ENCODE results near the gene MRPL46. TPM values are rescaled to one million over a fixed set of nuclear protein-coding genes. Genes with fewer than 3 reads are reported as not detected.

Gene MRPL46
- total and polyA plus RNA-seq, 2 of the 8 experiments (the other 6 are each of a cell fraction or from before 2014, with no cell fraction given) = 17.2 to 24.5 TPM

GRCh38 chr15:88505721-88506120, 38.5 kb upstream of the MRPL46 start:
- Histone ChIP-seq H3K56ac (replicated peaks; ENCODE audit: insufficient read length, low read depth, low read length) (no peak overlapping the region), H3K4me1 (replicated peaks in 1 of 4; ENCODE audit: control insufficient read depth in 3 of 4, insufficient read depth in 4 of 4, low read length in 3 of 4) (peaks cover 2 to 11% (median 9%) of the 10 kb centered on the region in 4 experiments; a peak in 4 of 7 replicates), H4K20me1 (replicated peaks in 1 of 2; ENCODE audit: control insufficient read depth in 1 of 2, insufficient read depth in 2 of 2, low read length in 2 of 2) (peaks cover 0 to 2% of the 10 kb centered on the region in 2 experiments), H4K8ac (ENCODE audit: extremely low read depth, insufficient read depth, low read length) (no peak overlapping the region), H2BK120ac (replicated peaks; ENCODE audit: low read depth, low read length) (no peak overlapping the region), H3K4ac (replicated peaks; ENCODE audit: insufficient read length, low read depth, low read length) (no peak overlapping the region), H3K4me3 (ENCODE audit: extremely low read depth in 1 of 4, insufficient read depth in 2 of 4, low read depth in 3 of 4, low read length in 4 of 4) (no peak overlapping the region), H3K79me1 (ENCODE audit: low read depth, low read length) (no peaks in the 10 kb centered on the region), H3K79me2 (ENCODE audit: control insufficient read depth in 1 of 2, insufficient read depth in 2 of 2, low read length in 2 of 2) (no peaks in the 10 kb centered on the region), H3K9me3 (ENCODE audit: insufficient read depth in 2 of 2, low read depth in 1 of 2, low read length in 1 of 2) (no peaks in the 10 kb centered on the region), H3K4me2 (ENCODE audit: insufficient read depth in 1 of 2, low read depth in 2 of 2, low read length in 2 of 2) (no peak overlapping the region), H2BK20ac (ENCODE audit: low read length) (no peak overlapping the region), H3K27ac (ENCODE audit: low read depth, low read length) (no peak overlapping the region), H4K91ac (replicated peaks; ENCODE audit: insufficient read length, low read length) (no peak overlapping the region), H2BK12ac (ENCODE audit: low read depth, low read length) (no peak overlapping the region), H3K27me3 (replicated peaks in 1 of 4; ENCODE audit: control insufficient read depth in 3 of 4, extremely low read depth in 1 of 4, insufficient read depth in 3 of 4, low read length in 3 of 4) (peaks cover 0 to 2% (median 0%) of the 10 kb centered on the region in 4 experiments; a peak in 2 of 7 replicates), H3K36me3 (ENCODE audit: control insufficient read depth in 2 of 4, insufficient read depth in 4 of 4, low read length in 3 of 4) (peaks cover 0 to 7% (median under 1%) of the 10 kb centered on the region in 4 experiments; a peak in 2 of 8 replicates), H4K5ac (ENCODE audit: insufficient read length, low read depth, low read length) (no peak overlapping the region), H3K18ac (ENCODE audit: extremely low read depth, low read length) (no peak overlapping the region), H2BK15ac (ENCODE audit: low read length) (no peak overlapping the region), H2AK5ac (ENCODE audit: low read depth, low read length) (no peak overlapping the region), H2BK5ac (ENCODE audit: low read depth, low read length) (no peak overlapping the region), H3K23ac (ENCODE audit: insufficient read length) (no peak overlapping the region), H3K23me2 (ENCODE audit: low read depth, low read length) (no peaks in the 10 kb centered on the region), H3K9ac (replicated peaks in 1 of 4; ENCODE audit: extremely low read depth in 1 of 4, low read depth in 3 of 4, low read length in 3 of 4) (no peak overlapping the region), H3K14ac (ENCODE audit: insufficient read length) (no peak overlapping the region), H2AFZ (ENCODE audit: low read length) (no peak overlapping the region)
- FAIRE-seq (no peak), DNase-seq (ENCODE audit: low read depth in 1 of 2, low spot score in 2 of 2) (no peak)
- CTCF ChIA-PET (ENCODE audit: partially characterized antibody) = no interaction called here
- POLR2A ChIA-PET (ENCODE audit: partially characterized antibody) = interaction anchor here (0.5 kb wide), 1 partner anchor 119 kb away, joined by 4 read pairs; no protein-coding TSS in a partner anchor
- 94% methylated on average over 2 of the region's 2 CpGs; no CpG with 5 or more reads in 1 of the 2 experiments for WGBS, 2 experiments (ENCODE audit: extremely low coverage in 1 of 2, insufficient coverage in 1 of 2, insufficient read length in 1 of 2, insufficient replicate concordance in 2 of 2, low coverage in 1 of 2, low lambda C conversion rate in 2 of 2, missing lambda C conversion rate in 1 of 2)
- no peak for TF ChIP-seq KDM1A (IDR thresholded peaks at IDR 0.05; ENCODE audit: borderline replicate concordance, low read length)
- no peak for TF ChIP-seq SP1 (IDR thresholded peaks at IDR 0.05; ENCODE audit: low read depth, low read length)
- TF ChIP-seq ATF2 (IDR thresholded peaks at IDR 0.05; ENCODE audit: low read length) = no peak
- TF ChIP-seq HDAC6 (IDR thresholded peaks at IDR 0.05; ENCODE audit: low read depth, low read length) = no peak
- TF ChIP-seq RXRA (IDR thresholded peaks at IDR 0.05; ENCODE audit: insufficient read depth, low read depth, low read length) = no peak
- no peak for TF ChIP-seq CHD2 (IDR thresholded peaks at IDR 0.05; ENCODE audit: low read length)

Measured in H1 (cell line).